NCI-H1092 (cell line): ENCODE measurements around the gene EBF3.

Experiments
- DNase-seq: peaks from one replicate; lab custom pipeline; 2025; lab: John Stamatoyannopoulos, UW

Gene EBF3

GRCh38 chr10:129942936-129943715 lies 20.9 kb downstream of the EBF3 start:
- DNase-seq, result no peak

DNA sequence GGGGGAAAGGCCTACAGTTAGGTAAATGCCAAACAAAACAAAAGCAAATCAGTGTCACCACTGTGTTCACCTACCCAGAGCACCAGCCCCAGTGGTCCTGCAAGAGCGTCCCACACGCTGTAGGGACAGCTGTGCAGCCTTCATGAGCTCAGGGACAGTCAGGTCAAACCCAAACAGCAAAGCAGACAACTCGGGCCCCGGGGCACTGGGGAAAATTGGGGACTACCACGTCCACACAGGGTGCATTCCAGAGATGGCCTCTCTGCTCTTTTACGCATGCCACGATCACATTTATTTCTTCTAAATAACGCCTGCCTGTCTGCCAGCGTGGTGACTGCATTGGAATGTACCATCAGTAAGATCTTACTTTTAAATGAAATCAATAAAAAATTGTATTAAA lies 21.7 kb downstream of the EBF3 start:
- no peak for DNase-seq

GRCh38 chr10:129942019-129942277 lies 22.1 kb downstream of the EBF3 start:
- no peak for DNase-seq

- DNase-seq, result no peak
Measured at GRCh38 chr10:129941199-129942018, 22.7 kb downstream of the EBF3 start.

DNA sequence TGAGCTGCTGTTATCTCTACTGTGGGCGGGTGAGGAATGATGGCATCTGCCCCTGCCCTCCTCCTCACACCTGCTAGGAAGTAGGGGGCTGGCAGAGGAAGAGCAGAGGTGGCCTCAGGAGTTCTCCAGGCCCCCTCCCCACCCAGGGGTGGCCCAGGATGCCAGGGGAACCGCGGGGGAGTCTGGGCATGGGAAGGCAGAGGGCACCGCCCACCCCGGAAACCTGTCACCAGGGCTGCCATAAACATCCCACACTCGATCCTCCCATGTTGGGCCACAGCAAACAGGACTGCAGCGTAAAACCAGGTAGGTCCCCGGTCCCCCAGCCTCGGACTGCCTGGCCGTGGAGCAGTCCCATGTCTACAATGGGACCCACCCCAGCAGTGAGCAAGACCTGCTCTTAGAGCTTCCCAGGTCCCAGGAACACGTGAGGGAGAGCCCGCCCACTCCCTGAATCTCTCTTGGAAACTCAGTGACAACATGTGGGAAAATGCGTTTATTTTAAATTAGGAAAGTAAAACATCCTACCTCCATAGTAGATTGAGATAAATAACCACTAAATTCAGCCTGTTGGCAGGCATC lies 23.4 kb downstream of the EBF3 start:
- no peak for DNase-seq

DNA sequence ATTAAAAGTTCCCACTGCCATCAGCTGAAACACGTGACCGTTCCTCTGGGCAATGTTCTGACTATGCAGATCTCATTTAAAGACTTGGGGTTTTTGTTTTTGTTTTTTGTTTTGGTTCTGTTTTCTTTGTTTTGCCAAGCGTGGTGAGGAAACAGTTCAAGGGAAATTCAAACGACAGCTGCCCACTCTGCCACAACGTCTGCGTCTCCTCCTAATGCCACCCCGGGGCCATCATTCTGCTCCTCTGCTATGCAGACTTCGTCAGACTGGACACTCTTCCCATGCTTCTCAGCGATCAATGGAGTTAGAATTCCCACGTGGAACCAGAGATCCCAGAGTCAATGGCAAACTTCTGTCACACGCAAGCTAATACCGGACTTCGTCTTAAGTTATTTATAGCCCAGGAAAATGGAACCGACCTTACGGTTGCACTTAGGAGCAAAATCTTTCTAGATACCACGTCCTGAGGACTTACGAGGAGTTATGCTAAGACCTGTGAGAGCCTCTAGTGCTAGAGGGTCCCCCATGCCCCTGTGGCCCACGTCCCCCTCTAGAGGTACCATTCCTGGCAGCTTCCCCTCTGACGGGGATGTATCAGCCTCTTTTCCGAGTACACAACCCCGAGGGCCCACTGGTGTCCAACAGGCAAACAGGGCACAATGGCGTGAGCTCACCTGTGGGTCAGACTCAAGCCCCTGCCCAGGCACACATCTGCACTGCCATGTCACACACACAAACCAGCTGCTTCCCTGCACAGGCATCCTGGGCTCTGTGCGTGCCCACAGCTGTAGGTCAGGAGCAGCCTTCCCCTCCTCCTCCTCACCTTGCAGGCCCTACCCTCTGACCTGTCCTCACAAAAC lies 24.4 kb downstream of the EBF3 start:
- no peak for DNase-seq

GRCh38 chr10:129938460-129938859 lies 25.6 kb downstream of the EBF3 start:
- no peak for DNase-seq

DNA sequence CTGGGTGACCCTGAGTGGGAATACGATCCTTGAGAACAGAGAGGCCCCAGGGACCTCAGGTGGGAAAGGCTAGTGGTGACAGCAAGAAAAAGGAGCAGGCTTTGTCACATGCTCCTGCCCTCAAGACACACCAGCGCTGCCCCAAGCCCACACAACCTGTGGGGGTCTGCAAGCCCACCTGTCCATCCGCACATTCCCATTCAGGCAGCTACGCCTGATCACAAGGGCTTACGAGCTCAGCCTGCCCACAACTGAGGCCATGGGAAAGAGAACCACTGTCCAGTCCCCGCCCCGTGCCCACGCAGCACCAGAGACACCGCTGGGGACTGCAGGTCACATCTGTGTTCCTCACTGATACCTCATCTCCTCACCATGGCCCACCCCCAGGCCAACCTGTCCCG lies 26.7 kb downstream of the EBF3 start:
- no peak for DNase-seq

DNA sequence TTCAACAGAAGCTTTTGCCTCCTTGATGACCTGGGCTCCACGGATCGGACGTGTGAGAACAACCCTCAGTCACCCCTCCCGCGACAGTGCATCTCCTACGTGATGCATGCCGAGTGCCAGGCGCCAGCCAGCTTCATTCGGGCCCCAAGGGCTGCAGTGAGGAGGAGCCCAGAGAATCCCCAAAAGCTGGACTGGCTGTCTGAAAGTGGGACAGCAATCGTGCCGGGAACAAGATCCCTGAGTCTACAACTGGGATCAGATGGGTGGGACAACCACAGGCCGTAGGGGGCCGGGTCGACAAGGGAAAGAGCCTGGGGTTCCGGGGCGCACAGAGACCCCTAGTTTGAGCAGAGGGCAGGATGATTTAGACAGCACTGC lies 27.2 kb downstream of the EBF3 start:
- DNase-seq, result no peak

DNA sequence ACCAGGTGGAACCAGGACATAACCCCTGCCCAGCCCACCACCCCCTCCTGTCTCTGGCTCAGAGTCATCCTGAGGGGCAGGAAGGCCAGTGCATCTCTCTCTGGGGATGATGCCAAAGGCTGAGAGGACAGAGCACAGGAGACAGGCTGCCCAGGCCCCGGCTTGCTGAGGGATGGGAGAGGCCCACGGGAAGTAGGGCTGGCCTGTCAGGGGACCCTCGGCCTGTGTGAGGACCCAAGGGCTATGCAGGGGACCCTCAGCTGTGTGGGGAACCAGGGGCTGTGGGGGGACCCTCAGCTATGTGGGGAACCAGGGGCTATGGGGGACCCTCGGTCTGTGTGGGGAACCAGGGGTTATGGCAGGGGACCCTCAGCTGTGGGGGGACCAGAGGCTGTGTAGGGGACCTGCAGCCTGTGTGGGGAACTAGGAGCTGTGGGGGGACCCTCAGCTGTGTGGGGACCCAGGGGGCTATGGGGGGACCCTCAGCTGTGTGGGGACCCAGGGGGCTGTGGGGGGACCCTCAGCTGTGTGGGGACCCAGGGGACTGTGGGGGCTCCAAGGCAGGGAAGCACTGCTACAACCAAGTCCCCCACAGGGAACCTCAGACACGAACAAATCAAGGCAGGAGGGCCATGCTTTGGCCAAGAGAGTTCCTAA lies 27.7 kb downstream of the EBF3 start:
- no peak for DNase-seq

DNA sequence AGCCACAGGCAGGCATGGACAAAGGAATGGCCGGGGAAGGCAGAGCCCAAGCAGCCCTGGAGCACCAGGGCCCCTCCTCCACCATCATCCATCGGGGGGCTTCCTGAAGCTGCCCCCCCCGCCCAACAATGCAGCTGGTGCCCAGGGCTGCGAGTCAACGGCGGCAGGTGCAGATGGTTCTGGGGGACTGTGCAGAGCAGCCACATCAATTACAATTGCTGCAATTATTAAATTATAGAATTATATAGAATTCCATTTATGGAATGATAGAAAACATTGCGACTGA lies 28.3 kb downstream of the EBF3 start:
- DNase-seq, result no peak

GRCh38 chr10:129935102-129935866 lies 28.8 kb downstream of the EBF3 start:
- no peak for DNase-seq

- DNase-seq, result no peak
Measured at GRCh38 chr10:129934196-129934925, 29.7 kb downstream of the EBF3 start.

DNA sequence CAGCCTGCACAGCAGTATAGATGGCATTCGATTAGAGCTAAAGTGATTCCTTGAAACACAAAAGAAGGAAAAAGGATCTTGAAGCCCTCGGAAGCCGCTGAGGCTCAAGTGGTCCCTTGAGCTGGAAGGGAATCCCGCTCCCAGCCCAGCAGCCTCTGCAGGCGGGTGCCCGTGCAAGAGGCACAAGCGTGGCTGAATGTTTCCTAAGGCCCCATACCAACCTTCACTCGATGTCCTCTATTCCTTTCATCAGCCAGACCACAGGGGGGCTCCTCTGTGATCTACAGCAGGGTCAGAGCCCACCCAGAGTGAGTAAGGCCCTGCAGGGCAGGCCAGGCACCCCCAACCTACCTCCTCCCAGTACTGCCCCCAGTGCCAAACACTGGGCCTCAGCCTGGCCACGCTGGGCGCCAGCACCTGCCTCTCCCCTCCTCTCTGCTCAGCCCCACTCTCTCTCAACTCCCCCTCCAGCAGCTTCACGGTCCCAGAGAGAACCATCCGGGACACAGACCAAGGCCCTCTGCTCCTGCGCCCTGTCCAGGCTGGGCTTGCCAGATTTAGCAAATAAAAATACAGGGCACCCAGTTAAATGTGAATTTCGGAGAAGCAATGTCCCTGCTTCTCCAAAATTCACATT lies 30.5 kb downstream of the EBF3 start:
- DNase-seq, result no peak

- DNase-seq, result no peak
Measured at GRCh38 chr10:129932751-129933433, 31.2 kb downstream of the EBF3 start.

DNA sequence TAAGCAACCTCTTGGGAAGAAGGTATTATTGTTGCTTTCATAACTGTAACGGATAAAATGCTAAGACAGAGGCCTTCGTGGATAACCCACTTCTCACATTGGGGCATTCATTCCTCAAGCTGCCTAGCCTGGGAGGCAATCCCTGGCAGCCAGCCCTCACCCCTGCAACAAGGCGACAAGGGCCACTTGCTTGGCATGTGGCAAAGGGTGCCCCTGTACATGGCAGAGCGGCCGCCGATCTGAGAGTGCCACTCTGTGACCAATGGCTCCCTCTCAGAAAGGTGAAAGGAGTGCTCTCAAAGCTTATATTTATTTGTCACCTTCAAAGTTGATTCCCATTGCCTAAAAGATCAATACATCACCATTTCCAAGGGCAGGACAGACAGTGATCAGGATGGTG lies 31.9 kb downstream of the EBF3 start:
- no peak for DNase-seq

- no peak for DNase-seq
Measured at GRCh38 chr10:129929343-129930292, 34.5 kb downstream of the EBF3 start.

GRCh38 chr10:129927351-129928120 lies 36.5 kb downstream of the EBF3 start:
- no peak for DNase-seq
